GM18858 (cell line): Measurements from ENCODE around the gene ATAD1.
A peak's percentile ranks its signal among the peaks of the same experiment; 100 is the strongest.
"Not testable (repeated sequence)": the region's sequence is repeated elsewhere in the genome, so short reads cannot be mapped to it uniquely, and the experiment has no call there.

ENCODE experiments used
- ATAC-seq: cut with Tn5 transposase; IDR thresholded peaks from one replicate; pipeline ENCODE4 v1.9.1; 2021; ENCODE audit not compliant: unreplicated experiment

Gene ATAD1

GRCh38 chr10:87803831-87804230 is 14.2 kb downstream of the ATAD1 start:
- no peak for ATAC-seq

- no peak for ATAC-seq
These were observed 14.7 kb downstream of the ATAD1 start for GRCh38 chr10:87803328-87803727.

GRCh38 chr10:87801813-87802435 is 16.1 kb downstream of the ATAD1 start:
- not testable (repeated sequence) for ATAC-seq

GRCh38 chr10:87799860-87800259 is 18.2 kb downstream of the ATAD1 start:
- ATAC-seq: no peak

GRCh38 chr10:87798082-87798481 is 19.9 kb downstream of the ATAD1 start:
- ATAC-seq: no peak

- ATAC-seq: no peak
These were observed 23.7 kb downstream of the ATAD1 start for GRCh38 chr10:87794285-87794684.

GRCh38 chr10:87790185-87790584 is 27.8 kb downstream of the ATAD1 start:
- no peak for ATAC-seq

- ATAC-seq: no peak
These were observed 31.6 kb downstream of the ATAD1 start for GRCh38 chr10:87786421-87786820.

GRCh38 chr10:87782721-87783120 is 35.3 kb downstream of the ATAD1 start:
- no peak for ATAC-seq

GRCh38 chr10:87781545-87781944 is 36.5 kb downstream of the ATAD1 start:
- no peak for ATAC-seq

- ATAC-seq: no peak
These were observed 41.7 kb downstream of the ATAD1 start for GRCh38 chr10:87776328-87776727.

- no peak for ATAC-seq
These were observed 42.3 kb downstream of the ATAD1 start for GRCh38 chr10:87775766-87776165.

- no peak for ATAC-seq
These were observed 46.0 kb downstream of the ATAD1 start for GRCh38 chr10:87771871-87772500.

- no peak for ATAC-seq
These were observed 50.8 kb downstream of the ATAD1 start for GRCh38 chr10:87767253-87767652.

- ATAC-seq: no peak
These were observed 52.2 kb downstream of the ATAD1 start for GRCh38 chr10:87765666-87766376.

- ATAC-seq: no peak
These were observed 53.7 kb downstream of the ATAD1 start for GRCh38 chr10:87764072-87764934.

- no peak for ATAC-seq
These were observed 54.8 kb downstream of the ATAD1 start for GRCh38 chr10:87763086-87763861.

- ATAC-seq: peak; percentile 68
These were observed 56.1 kb downstream of the ATAD1 start for GRCh38 chr10:87761892-87762291.

- ATAC-seq: no peak
These were observed 56.9 kb downstream of the ATAD1 start for GRCh38 chr10:87761153-87761552.

- ATAC-seq: no peak
These were observed 57.7 kb downstream of the ATAD1 start for GRCh38 chr10:87760195-87760905.
